Measurements from ENCODE around the gene BDNF.

GRCh38 chr11:27650988-27651387, 49.3 kb downstream of the BDNF start:
- TF ChIP-seq CTCF (IDR thresholded peaks at IDR 0.05) (no peak), SP1 (CRISPR knock-in tag; conservative IDR thresholded peaks at IDR 0.05) (no peak)
